ENCODE data around the gene PROZ. TPM values are rescaled to one million over a fixed set of nuclear protein-coding genes. Genes with fewer than 3 reads are reported as not detected.

PROZ gene
- total RNA-seq, 1 donor from 2014 or later = not detected

- Mint-ChIP-seq H3K4me3 (ENCODE audit: unreplicated experiment) (no peak overlapping the region), H3K9me3 (ENCODE audit: unreplicated experiment) (no peaks in the 10 kb centered on the region), H3K27ac (ENCODE audit: unreplicated experiment) (no peak overlapping the region), H3K27me3 (ENCODE audit: unreplicated experiment) (no peaks in the 10 kb centered on the region), H3K4me1 (ENCODE audit: unreplicated experiment) (peaks cover 2% of the 10 kb centered on the region), H3K36me3 (ENCODE audit: unreplicated experiment) (no peaks in the 10 kb centered on the region)
- DNase-seq (ENCODE audit: extremely low spot score, unreplicated experiment) = peak; percentile 38
- TF ChIP-seq CTCF (IDR thresholded peaks at IDR 0.05) = no peak
Measured at GRCh38 chr13:113112893-113113845, 45.3 kb upstream of the PROZ start.

GRCh38 chr13:113113846-113114271 is 44.6 kb upstream of the PROZ start:
- H3K4me1 Mint-ChIP-seq (ENCODE audit: unreplicated experiment) = peaks cover 2% of the 10 kb centered on the region
- peak; percentile 80 for DNase-seq (ENCODE audit: extremely low spot score, unreplicated experiment)
- no peaks in the 10 kb centered on the region for H3K9me3 Mint-ChIP-seq (ENCODE audit: unreplicated experiment)
- no peak overlapping the region for H3K4me3 Mint-ChIP-seq (ENCODE audit: unreplicated experiment)
- H3K36me3 Mint-ChIP-seq (ENCODE audit: unreplicated experiment) = no peaks in the 10 kb centered on the region
- H3K27ac Mint-ChIP-seq (ENCODE audit: unreplicated experiment) = no peak overlapping the region
- TF ChIP-seq CTCF (IDR thresholded peaks at IDR 0.05) = no peak
- H3K27me3 Mint-ChIP-seq (ENCODE audit: unreplicated experiment) = no peaks in the 10 kb centered on the region

GRCh38 chr13:113114511-113115362 is 43.7 kb upstream of the PROZ start:
- Mint-ChIP-seq H3K36me3 (ENCODE audit: unreplicated experiment) (no peaks in the 10 kb centered on the region), H3K27ac (ENCODE audit: unreplicated experiment) (no peak overlapping the region), H3K9me3 (ENCODE audit: unreplicated experiment) (no peaks in the 10 kb centered on the region), H3K4me1 (ENCODE audit: unreplicated experiment) (peaks cover 2% of the 10 kb centered on the region), H3K4me3 (ENCODE audit: unreplicated experiment) (no peak overlapping the region), H3K27me3 (ENCODE audit: unreplicated experiment) (no peaks in the 10 kb centered on the region)
- peak; percentile 73 for DNase-seq (ENCODE audit: extremely low spot score, unreplicated experiment)
- TF ChIP-seq CTCF (IDR thresholded peaks at IDR 0.05) = no peak

- H3K4me3 Mint-ChIP-seq (ENCODE audit: unreplicated experiment) = no peak overlapping the region
- no peaks in the 10 kb centered on the region for H3K27me3 Mint-ChIP-seq (ENCODE audit: unreplicated experiment)
- H3K27ac Mint-ChIP-seq (ENCODE audit: unreplicated experiment) = no peak overlapping the region
- peak; percentile 76 for DNase-seq (ENCODE audit: extremely low spot score, unreplicated experiment)
- no peak for TF ChIP-seq CTCF (IDR thresholded peaks at IDR 0.05)
- no peaks in the 10 kb centered on the region for H3K36me3 Mint-ChIP-seq (ENCODE audit: unreplicated experiment)
- H3K4me1 Mint-ChIP-seq (ENCODE audit: unreplicated experiment) = peaks cover 2% of the 10 kb centered on the region
- H3K9me3 Mint-ChIP-seq (ENCODE audit: unreplicated experiment) = no peaks in the 10 kb centered on the region
Measured at GRCh38 chr13:113115363-113116205, 42.9 kb upstream of the PROZ start.
